ENCODE data around the gene EIF2B4. TPM values are rescaled to one million over a fixed set of nuclear protein-coding genes. Genes with fewer than 3 reads are reported as not detected.
"Not testable (repeated sequence)": the region's sequence is repeated elsewhere in the genome, so short reads cannot be mapped to it uniquely, and the experiment has no call there.

EIF2B4 gene
- total and polyA plus RNA-seq, 10 donors: 26.5 to 58.1 (median 30.6) TPM

- no peaks in the 10 kb centered on the region for H3K27me3 ChIP-seq (replicated peaks in 1 of 7)
- whole genome bisulfite sequencing, 5 donors: 71 to 81% (median 77%) methylated on average over 7 of the region's 7 CpGs
- intact Hi-C loops (cut with DNase I; ENCODE audit: low total_unique reads): no loop called here
- H3K4me3 ChIP-seq: no peak overlapping the region
- H3K36me3 ChIP-seq: peaks cover 0 to 24% (median 4%) of the 10 kb centered on the region in 6 donors
- peaks cover 27 to 86% (median 59%) of the 10 kb centered on the region in 6 donors for H3K4me1 ChIP-seq
- DNase-seq: no peak
- H3K27ac ChIP-seq: no peak overlapping the region
- H3K9me3 ChIP-seq: no peaks in the 10 kb centered on the region
- TF ChIP-seq POLR2A (IDR thresholded peaks at IDR 0.05) (no peak), CTCF (IDR thresholded peaks at IDR 0.05 in 8 of 11, conservative IDR thresholded peaks at IDR 0.05 in 3 of 11) (no peak), POLR2AphosphoS5 (IDR thresholded peaks at IDR 0.05) (no peak)
Measured at GRCh38 chr2:27353762-27354596, 16.2 kb downstream of the EIF2B4 start.

- H3K9me3 ChIP-seq; H3K4me3 ChIP-seq; DNase-seq; H3K27me3 ChIP-seq (replicated peaks in 1 of 7); H3K27ac ChIP-seq; intact Hi-C loops (cut with DNase I; ENCODE audit: low total_unique reads): not testable (repeated sequence)
- Histone ChIP-seq H3K36me3 (peaks cover 0 to 27% (median 4%) of the 10 kb centered on the region in 6 donors), H3K4me1 (peaks cover 27 to 87% (median 57%) of the 10 kb centered on the region in 6 donors)
- 96 to 99% (median 99%) methylated on average over 5 of the region's 5 CpGs for WGBS, 5 donors
Measured at GRCh38 chr2:27353386-27353761, 16.8 kb downstream of the EIF2B4 start.

- H3K4me3 ChIP-seq: no peak overlapping the region
- H3K9me3 ChIP-seq: no peaks in the 10 kb centered on the region
- no peaks in the 10 kb centered on the region for H3K27me3 ChIP-seq (replicated peaks in 1 of 7)
- intact Hi-C loops (cut with DNase I; ENCODE audit: low total_unique reads): no loop called here
- WGBS, 5 donors: 78 to 84% (median 80%) methylated on average over 6 of the region's 6 CpGs
- no peak overlapping the region for H3K27ac ChIP-seq
- H3K4me1 ChIP-seq: peaks cover 20 to 84% (median 44%) of the 10 kb centered on the region in 6 donors
- H3K36me3 ChIP-seq: peaks cover 0 to 35% (median 4%) of the 10 kb centered on the region in 6 donors
- no peak for DNase-seq
- TF ChIP-seq CTCF (IDR thresholded peaks at IDR 0.05 in 8 of 11, conservative IDR thresholded peaks at IDR 0.05 in 3 of 11) (no peak), POLR2AphosphoS5 (IDR thresholded peaks at IDR 0.05) (no peak), POLR2A (IDR thresholded peaks at IDR 0.05) (no peak)
Measured at GRCh38 chr2:27351802-27352598, 18.1 kb downstream of the EIF2B4 start.

GRCh38 chr2:27350106-27350693 lies 19.9 kb downstream of the EIF2B4 start:
- TF ChIP-seq POLR2AphosphoS5 (IDR thresholded peaks at IDR 0.05) (no peak), POLR2A (IDR thresholded peaks at IDR 0.05) (no peak), CTCF (IDR thresholded peaks at IDR 0.05 in 8 of 11, conservative IDR thresholded peaks at IDR 0.05 in 3 of 11) (no peak)
- Histone ChIP-seq H3K4me1 (peaks cover 13 to 77% (median 34%) of the 10 kb centered on the region in 6 donors), H3K27me3 (replicated peaks in 1 of 7) (no peaks in the 10 kb centered on the region), H3K27ac (no peak overlapping the region), H3K9me3 (no peaks in the 10 kb centered on the region), H3K36me3 (peaks cover 0 to 39% (median 4%) of the 10 kb centered on the region in 6 donors), H3K4me3 (no peak overlapping the region)
- no peak for DNase-seq
- intact Hi-C loops (cut with DNase I; ENCODE audit: low total_unique reads): no loop called here
- WGBS, 5 donors: 80 to 94% (median 84%) methylated on average over 7 of the region's 7 CpGs
